ENCODE data around the gene ACVR1B. TPM values are rescaled to one million over a fixed set of nuclear protein-coding genes. Genes with fewer than 3 reads are reported as not detected.

The ACVR1B gene
- total and polyA plus RNA-seq, 4 donors = 16.1 to 50.5 (median 37.8) TPM

- H3K4me3 ChIP-seq (ENCODE audit: low read depth, low read length) = no peak overlapping the region
- WGBS (ENCODE audit: insufficient coverage) = no CpG with 5 or more reads among the region's 6 CpGs
- no peaks in the 10 kb centered on the region for H3K36me3 ChIP-seq (ENCODE audit: control insufficient read depth, insufficient read depth, low read length)
- H3K9me3 ChIP-seq (ENCODE audit: control insufficient read depth, insufficient read depth, low read length) = peaks cover 3% of the 10 kb centered on the region
- H3K27ac ChIP-seq (ENCODE audit: low read depth, low read length) = no peak overlapping the region
- no peaks in the 10 kb centered on the region for H3K4me1 ChIP-seq (ENCODE audit: control insufficient read depth, insufficient read depth, low read length)
- H3K27me3 ChIP-seq (ENCODE audit: control insufficient read depth, insufficient read depth, low read length) = no peaks in the 10 kb centered on the region
- no peak for DNase-seq (ENCODE audit: low read depth in 4 of 6, low spot score in 6 of 6)
These were observed 9.4 kb downstream of the ACVR1B start for GRCh38 chr12:51960890-51961289.

- DNase-seq (ENCODE audit: low read depth in 4 of 6, low spot score in 6 of 6) = no peak
- Histone ChIP-seq H3K27ac (ENCODE audit: low read depth, low read length) (no peak overlapping the region), H3K4me1 (ENCODE audit: control insufficient read depth, insufficient read depth, low read length) (no peaks in the 10 kb centered on the region), H3K27me3 (ENCODE audit: control insufficient read depth, insufficient read depth, low read length) (no peaks in the 10 kb centered on the region), H3K36me3 (ENCODE audit: control insufficient read depth, insufficient read depth, low read length) (no peaks in the 10 kb centered on the region), H3K9me3 (ENCODE audit: control insufficient read depth, insufficient read depth, low read length) (no peaks in the 10 kb centered on the region), H3K4me3 (ENCODE audit: low read depth, low read length) (no peak overlapping the region)
- no CpG with 5 or more reads among the region's 1 CpG for WGBS (ENCODE audit: insufficient coverage)
These were observed 10.3 kb downstream of the ACVR1B start for GRCh38 chr12:51961834-51962233.

- no peak overlapping the region for H3K4me3 ChIP-seq (ENCODE audit: low read depth, low read length)
- H3K27ac ChIP-seq (ENCODE audit: low read depth, low read length) = no peak overlapping the region
- H3K27me3 ChIP-seq (ENCODE audit: control insufficient read depth, insufficient read depth, low read length) = no peaks in the 10 kb centered on the region
- no peaks in the 10 kb centered on the region for H3K9me3 ChIP-seq (ENCODE audit: control insufficient read depth, insufficient read depth, low read length)
- WGBS (ENCODE audit: insufficient coverage) = 80% methylated on average over 2 of the region's 3 CpGs
- H3K36me3 ChIP-seq (ENCODE audit: control insufficient read depth, insufficient read depth, low read length) = no peaks in the 10 kb centered on the region
- H3K4me1 ChIP-seq (ENCODE audit: control insufficient read depth, insufficient read depth, low read length) = no peaks in the 10 kb centered on the region
- DNase-seq (ENCODE audit: low read depth in 4 of 6, low spot score in 6 of 6) = no peak
These were observed 11.2 kb downstream of the ACVR1B start for GRCh38 chr12:51962737-51963136.

GRCh38 chr12:51963477-51963876 is 12.0 kb downstream of the ACVR1B start:
- Histone ChIP-seq H3K4me3 (ENCODE audit: low read depth, low read length) (no peak overlapping the region), H3K9me3 (ENCODE audit: control insufficient read depth, insufficient read depth, low read length) (no peaks in the 10 kb centered on the region), H3K36me3 (ENCODE audit: control insufficient read depth, insufficient read depth, low read length) (no peaks in the 10 kb centered on the region), H3K27me3 (ENCODE audit: control insufficient read depth, insufficient read depth, low read length) (no peaks in the 10 kb centered on the region), H3K4me1 (ENCODE audit: control insufficient read depth, insufficient read depth, low read length) (no peaks in the 10 kb centered on the region), H3K27ac (ENCODE audit: low read depth, low read length) (no peak overlapping the region)
- WGBS (ENCODE audit: insufficient coverage) = no CpG with 5 or more reads among the region's 4 CpGs
- DNase-seq (ENCODE audit: low read depth in 4 of 6, low spot score in 6 of 6) = no peak

- Histone ChIP-seq H3K36me3 (ENCODE audit: control insufficient read depth, insufficient read depth, low read length) (no peaks in the 10 kb centered on the region), H3K9me3 (ENCODE audit: control insufficient read depth, insufficient read depth, low read length) (no peaks in the 10 kb centered on the region), H3K4me1 (ENCODE audit: control insufficient read depth, insufficient read depth, low read length) (peaks cover 6% of the 10 kb centered on the region), H3K4me3 (ENCODE audit: low read depth, low read length) (no peak overlapping the region), H3K27me3 (ENCODE audit: control insufficient read depth, insufficient read depth, low read length) (no peaks in the 10 kb centered on the region), H3K27ac (ENCODE audit: low read depth, low read length) (no peak overlapping the region)
- DNase-seq (ENCODE audit: low read depth in 4 of 6, low spot score in 6 of 6) = no peak
- no CpG with 5 or more reads among the region's 2 CpGs for WGBS (ENCODE audit: insufficient coverage)
These were observed 18.1 kb downstream of the ACVR1B start for GRCh38 chr12:51969643-51970042.

GRCh38 chr12:51970904-51971646 is 19.6 kb downstream of the ACVR1B start:
- no peak overlapping the region for H3K4me3 ChIP-seq (ENCODE audit: low read depth, low read length)
- WGBS (ENCODE audit: insufficient coverage) = 62% methylated on average over 3 of the region's 13 CpGs
- no peak overlapping the region for H3K27ac ChIP-seq (ENCODE audit: low read depth, low read length)
- DNase-seq (ENCODE audit: low read depth in 4 of 6, low spot score in 6 of 6) = no peak
- peaks cover 6% of the 10 kb centered on the region for H3K4me1 ChIP-seq (ENCODE audit: control insufficient read depth, insufficient read depth, low read length)
- H3K36me3 ChIP-seq (ENCODE audit: control insufficient read depth, insufficient read depth, low read length) = peaks cover 10% of the 10 kb centered on the region
- no peaks in the 10 kb centered on the region for H3K27me3 ChIP-seq (ENCODE audit: control insufficient read depth, insufficient read depth, low read length)
- H3K9me3 ChIP-seq (ENCODE audit: control insufficient read depth, insufficient read depth, low read length) = no peaks in the 10 kb centered on the region

GRCh38 chr12:51971679-51972421 is 20.4 kb downstream of the ACVR1B start:
- no peak for DNase-seq (ENCODE audit: low read depth in 4 of 6, low spot score in 6 of 6)
- H3K27me3 ChIP-seq (ENCODE audit: control insufficient read depth, insufficient read depth, low read length) = no peaks in the 10 kb centered on the region
- peaks cover 6% of the 10 kb centered on the region for H3K4me1 ChIP-seq (ENCODE audit: control insufficient read depth, insufficient read depth, low read length)
- WGBS (ENCODE audit: insufficient coverage) = no CpG with 5 or more reads among the region's 4 CpGs
- no peaks in the 10 kb centered on the region for H3K9me3 ChIP-seq (ENCODE audit: control insufficient read depth, insufficient read depth, low read length)
- no peak overlapping the region for H3K27ac ChIP-seq (ENCODE audit: low read depth, low read length)
- H3K36me3 ChIP-seq (ENCODE audit: control insufficient read depth, insufficient read depth, low read length) = peaks cover 16% of the 10 kb centered on the region
- no peak overlapping the region for H3K4me3 ChIP-seq (ENCODE audit: low read depth, low read length)

GRCh38 chr12:51972422-51972812 is 20.9 kb downstream of the ACVR1B start:
- Histone ChIP-seq H3K36me3 (ENCODE audit: control insufficient read depth, insufficient read depth, low read length) (peaks cover 20% of the 10 kb centered on the region), H3K4me3 (ENCODE audit: low read depth, low read length) (no peak overlapping the region), H3K27ac (ENCODE audit: low read depth, low read length) (no peak overlapping the region), H3K27me3 (ENCODE audit: control insufficient read depth, insufficient read depth, low read length) (no peaks in the 10 kb centered on the region), H3K4me1 (ENCODE audit: control insufficient read depth, insufficient read depth, low read length) (peaks cover 6% of the 10 kb centered on the region), H3K9me3 (ENCODE audit: control insufficient read depth, insufficient read depth, low read length) (no peaks in the 10 kb centered on the region)
- no peak for DNase-seq (ENCODE audit: low read depth in 4 of 6, low spot score in 6 of 6)
- no CpG with 5 or more reads among the region's 5 CpGs for WGBS (ENCODE audit: insufficient coverage)

GRCh38 chr12:51972849-51973273 is 21.4 kb downstream of the ACVR1B start:
- Histone ChIP-seq H3K4me1 (ENCODE audit: control insufficient read depth, insufficient read depth, low read length) (peaks cover 6% of the 10 kb centered on the region), H3K27ac (ENCODE audit: low read depth, low read length) (no peak overlapping the region), H3K9me3 (ENCODE audit: control insufficient read depth, insufficient read depth, low read length) (no peaks in the 10 kb centered on the region), H3K27me3 (ENCODE audit: control insufficient read depth, insufficient read depth, low read length) (no peaks in the 10 kb centered on the region), H3K36me3 (ENCODE audit: control insufficient read depth, insufficient read depth, low read length) (peaks cover 22% of the 10 kb centered on the region), H3K4me3 (ENCODE audit: low read depth, low read length) (no peak overlapping the region)
- WGBS (ENCODE audit: insufficient coverage) = 8% methylated on average over 2 of the region's 9 CpGs
- no peak for DNase-seq (ENCODE audit: low read depth in 4 of 6, low spot score in 6 of 6)

GRCh38 chr12:51973560-51973959 is 22.1 kb downstream of the ACVR1B start:
- Histone ChIP-seq H3K36me3 (ENCODE audit: control insufficient read depth, insufficient read depth, low read length) (peaks cover 28% of the 10 kb centered on the region), H3K4me3 (ENCODE audit: low read depth, low read length) (no peak overlapping the region), H3K27me3 (ENCODE audit: control insufficient read depth, insufficient read depth, low read length) (no peaks in the 10 kb centered on the region), H3K9me3 (ENCODE audit: control insufficient read depth, insufficient read depth, low read length) (no peaks in the 10 kb centered on the region), H3K4me1 (ENCODE audit: control insufficient read depth, insufficient read depth, low read length) (peaks cover 6% of the 10 kb centered on the region), H3K27ac (ENCODE audit: low read depth, low read length) (no peak overlapping the region)
- DNase-seq (ENCODE audit: low read depth in 4 of 6, low spot score in 6 of 6) = no peak
- WGBS (ENCODE audit: insufficient coverage) = 50% methylated on average over 1 of the region's 4 CpGs
